CD4-positive, alpha-beta T cell (primary cell): ENCODE data around the gene FLT4. TPM values are rescaled to one million over a fixed set of nuclear protein-coding genes. Genes with fewer than 3 reads are reported as not detected.
A peak's percentile ranks its signal among the peaks of the same experiment; 100 is the strongest.

ENCODE experiments used
- ATAC-seq: fragments of 200-7000 bp; cut with Tn5 transposase; one replicate; pipeline ENCODE4 v1.10.0; 2022; ENCODE audit warnings: mild to moderate bottlenecking; ENCODE audit not compliant: poor library complexity
- CTCF ChIA-PET: fragments of 350-600 bp; sonication (Branson Sonifier 250); formaldehyde crosslinking; loops from one replicate; lab custom pipeline; 2021; ENCODE audit warnings: antibody characterized with exemption, inconsistent platforms; lab: Charles Lee
- POLR2A ChIA-PET: fragments of 350-600 bp; sonication (Branson Sonifier 250); formaldehyde crosslinking; loops from one replicate; lab custom pipeline; 2021; ENCODE audit warnings: antibody characterized with exemption, inconsistent platforms; lab: Charles Lee
- DNase-seq, 14 experiments: peaks; one replicate each; pipeline ENCODE4 v3.0.0-alpha.2; 2013 to 2020; ENCODE audit warnings: mixed read lengths in 2 of 14
- H3K27ac ChIP-seq, 2 donors: one replicate each; pipeline versions ENCODE4 v1.5.1 to v1.7.0; 2013; ENCODE audit warnings: low read length in 2 of 2, low read depth in 1 of 2, mild to moderate bottlenecking in 1 of 2
- H3K27me3 ChIP-seq, 2 experiments: 1 replicate in 1 of 2; 2 replicates in 1 of 2; pipeline versions ENCODE4 v1.6.1 to v1.7.0; 2013; ENCODE audit warnings: low read length in 2 of 2, control low read depth in 1 of 2, mild to moderate bottlenecking in 1 of 2, moderate library complexity in 1 of 2; ENCODE audit not compliant: insufficient read depth in 2 of 2, control insufficient read depth in 1 of 2
- H3K36me3 ChIP-seq: one replicate; pipeline ENCODE4 v1.6.1; 2013; ENCODE audit warnings: low read length, control low read depth; ENCODE audit not compliant: insufficient read depth
- H3K4me1 ChIP-seq: one replicate; pipeline ENCODE4 v1.6.1; 2013; ENCODE audit warnings: low read length, control low read depth; ENCODE audit not compliant: insufficient read depth
- H3K4me3 ChIP-seq: one replicate; pipeline ENCODE4 v1.5.1; 2013; ENCODE audit warnings: mild to moderate bottlenecking, low read length, moderate library complexity
- H3K9me3 ChIP-seq, 2 experiments: 1 replicate in 1 of 2; 2 replicates in 1 of 2; pipeline versions ENCODE4 v1.6.1 to v1.7.0; 2013; ENCODE audit warnings: low read length in 2 of 2, mild to moderate bottlenecking in 2 of 2, control low read depth in 1 of 2, moderate library complexity in 1 of 2; ENCODE audit not compliant: control insufficient read depth in 1 of 2, insufficient read depth in 1 of 2
- H3K27ac Mint-ChIP-seq: one replicate; pipeline ENCODE4 v1.8.0; 2020; ENCODE audit warnings: mixed read lengths
- H3K27me3 Mint-ChIP-seq: one replicate; pipeline ENCODE4 v1.8.0; 2021; ENCODE audit warnings: mixed read lengths
- H3K36me3 Mint-ChIP-seq: one replicate; pipeline ENCODE4 v1.8.0; 2021; ENCODE audit warnings: low read depth, mixed read lengths
- H3K4me1 Mint-ChIP-seq: one replicate; pipeline ENCODE4 v1.8.0; 2021; ENCODE audit warnings: low read depth, mixed read lengths
- H3K4me3 Mint-ChIP-seq: one replicate; pipeline ENCODE4 v1.8.0; 2020; ENCODE audit warnings: mild to moderate bottlenecking, mixed read lengths
- H3K9me3 Mint-ChIP-seq: one replicate; pipeline ENCODE4 v1.8.0; 2020; ENCODE audit warnings: mixed read lengths
- CTCF ChIP-seq: fragments of 200-600 bp; IDR thresholded peaks from one replicate; pipeline ENCODE4 v1.8.0; 2022; ENCODE audit warnings: antibody characterized with exemption, mild to moderate bottlenecking
- intact Hi-C, 2 experiments: fragments of 100-400 bp; cut with DNase I in 1 of 2; cut with micrococcal nuclease in 1 of 2; formaldehyde crosslinking; loops; one replicate each; pipeline versions ENCODE4 v1.15.1 to v1.9.0; 2023 to 2025; cut with DNase I, micrococcal nuclease
- total RNA-seq, 174 experiments: library from RNA in 2 of 174; stranded (reverse) in 2 of 174; gene quantifications; one replicate each; pipeline ENCODE4 v1.2.3 and lab custom pipeline; 2021 to 2026

FLT4 gene
- total RNA-seq, 2 experiments from 2014 or later: 2.3 to 2.5 TPM

- H3K4me3 ChIP-seq: no peak overlapping the region
- H3K27me3 ChIP-seq: no peaks in the 10 kb centered on the region
- intact Hi-C loops: no loop called here
- no peak for TF ChIP-seq CTCF
- Mint-ChIP-seq H3K4me3 (no peak overlapping the region), H3K27ac (peak overlapping the region; percentile 87), H3K36me3 (no peaks in the 10 kb centered on the region), H3K9me3 (no peaks in the 10 kb centered on the region), H3K27me3 (no peaks in the 10 kb centered on the region), H3K4me1 (peaks cover 54% of the 10 kb centered on the region)
- DNase-seq: no peak
- no peak for ATAC-seq
- H3K27ac ChIP-seq: no peak overlapping the region
- H3K9me3 ChIP-seq: no peaks in the 10 kb centered on the region
- ChIA-PET CTCF (interaction anchor here (0.7 kb wide), 1 partner anchor 22 kb away, joined by 3 read pairs; no protein-coding TSS in a partner anchor), POLR2A (no interaction called here)
- H3K36me3 ChIP-seq: no peaks in the 10 kb centered on the region
- H3K4me1 ChIP-seq: peaks cover 25% of the 10 kb centered on the region
These were observed 43.0 kb upstream of the FLT4 start for GRCh38 chr5:180692429-180692828.

- no peaks in the 10 kb centered on the region for H3K27me3 ChIP-seq
- peak overlapping the region; percentile 4 to 55 for H3K27ac ChIP-seq
- Mint-ChIP-seq H3K36me3 (no peaks in the 10 kb centered on the region), H3K4me3 (no peak overlapping the region), H3K4me1 (peaks cover 58% of the 10 kb centered on the region), H3K9me3 (no peaks in the 10 kb centered on the region), H3K27me3 (no peaks in the 10 kb centered on the region), H3K27ac (peak overlapping the region; percentile 87)
- POLR2A ChIA-PET: interaction anchor here (1.7 kb wide), 1 partner anchor 27 kb away, joined by 4 read pairs; no protein-coding TSS in a partner anchor
- H3K4me3 ChIP-seq: no peak overlapping the region
- no peaks in the 10 kb centered on the region for H3K36me3 ChIP-seq
- CTCF ChIA-PET: no interaction called here
- H3K9me3 ChIP-seq: no peaks in the 10 kb centered on the region
- ATAC-seq (no peak), DNase-seq (no peak)
- intact Hi-C loops: loop anchor here in 1 of 2 experiments (2.0 kb wide), 1 partner anchor 28 kb away; no protein-coding TSS in a partner anchor
- no peak for TF ChIP-seq CTCF
- peaks cover 31% of the 10 kb centered on the region for H3K4me1 ChIP-seq
These were observed 41.6 kb upstream of the FLT4 start for GRCh38 chr5:180691046-180691445.

- no peak for TF ChIP-seq CTCF
- Histone ChIP-seq H3K27ac (peak overlapping the region; percentile 50 to 55), H3K9me3 (no peaks in the 10 kb centered on the region), H3K27me3 (no peaks in the 10 kb centered on the region), H3K4me3 (no peak overlapping the region), H3K36me3 (no peaks in the 10 kb centered on the region), H3K4me1 (peaks cover 31% of the 10 kb centered on the region)
- no peak for ATAC-seq
- Mint-ChIP-seq H3K4me3 (peak overlapping the region; percentile 13), H3K36me3 (no peaks in the 10 kb centered on the region), H3K27me3 (no peaks in the 10 kb centered on the region), H3K4me1 (peaks cover 63% of the 10 kb centered on the region), H3K9me3 (no peaks in the 10 kb centered on the region), H3K27ac (peak overlapping the region; percentile 87)
- intact Hi-C loops: loop anchor here in 1 of 2 experiments (2.0 kb wide), 1 partner anchor 28 kb away; no protein-coding TSS in a partner anchor
- ChIA-PET CTCF (no interaction called here), POLR2A (interaction anchor here (1.7 kb wide), 1 partner anchor 28 kb away, joined by 4 read pairs; no protein-coding TSS in a partner anchor)
- no peak for DNase-seq
These were observed 41.2 kb upstream of the FLT4 start for GRCh38 chr5:180690562-180690961.
